Measurements from ENCODE around the gene PITPNB. TPM values are rescaled to one million over a fixed set of nuclear protein-coding genes. Genes with fewer than 3 reads are reported as not detected.

Gene PITPNB
- total and polyA plus RNA-seq, 2 experiments from 2014 or later = 50.9 to 56.0 TPM

- no peak for DNase-seq (ENCODE audit: low spot score)
- H3K4me3 Mint-ChIP-seq = no peak overlapping the region
- no peak for ATAC-seq
- Histone ChIP-seq H3K79me2 (replicated peaks; ENCODE audit: insufficient read depth) (no peaks in the 10 kb centered on the region), H3K4me2 (no peak overlapping the region), H3K36me3 (ENCODE audit: insufficient read depth) (no peaks in the 10 kb centered on the region), H3K4me1 (ENCODE audit: insufficient read depth) (no peaks in the 10 kb centered on the region; the same call in 1 of the 2 replicates), H2AFZ (no peak overlapping the region), H3F3A (replicated peaks; ENCODE audit: low read depth) (no peaks in the 10 kb centered on the region), H3K27me3 (ENCODE audit: insufficient read depth) (no peaks in the 10 kb centered on the region), H3K4me3 (no peak overlapping the region), H3K9me2 (ENCODE audit: insufficient read depth) (no peaks in the 10 kb centered on the region; the same call in 1 of the 2 replicates), H3K27ac (ENCODE audit: low read depth) (no peak overlapping the region), H4K20me1 (replicated peaks; ENCODE audit: insufficient read depth) (no peaks in the 10 kb centered on the region)
- H3K27ac Mint-ChIP-seq = no peak overlapping the region
- no peaks in the 10 kb centered on the region; the same call in 2 of the 3 replicates for H3K9me3 Mint-ChIP-seq
- no peaks in the 10 kb centered on the region for H3K27me3 Mint-ChIP-seq (ENCODE audit: insufficient read depth, low read depth, poor library complexity)
- peaks cover 16% of the 10 kb centered on the region; the same call in 2 of the 3 replicates for H3K36me3 Mint-ChIP-seq (ENCODE audit: low read depth)
- TF ChIP-seq ZNF331 (CRISPR knock-in tag; IDR thresholded peaks at IDR 0.05; ENCODE audit: low read depth) (no peak), ZNF462 (CRISPR knock-in tag; IDR thresholded peaks at IDR 0.05) (no peak), CTCF (conservative IDR thresholded peaks at IDR 0.05; ENCODE audit: low read depth in 2 of 2) (no peak), STAT1 (IDR thresholded peaks at IDR 0.05; ENCODE audit: unreplicated experiment) (no peak), CREB1 (CRISPR knock-in tag; IDR thresholded peaks at IDR 0.05; ENCODE audit: low read depth) (no peak), EZH2phosphoT487 (IDR thresholded peaks at IDR 0.05; ENCODE audit: unreplicated experiment) (no peak), REST (IDR thresholded peaks at IDR 0.05; ENCODE audit: unreplicated experiment) (no peak), EZH2 (IDR thresholded peaks at IDR 0.05; ENCODE audit: low read depth, unreplicated experiment) (no peak)
- H3K4me1 Mint-ChIP-seq = peaks cover 7% of the 10 kb centered on the region
Observed at GRCh38 chr22:27937453-27937852, 18.4 kb upstream of the PITPNB start.
